Aorta (tissue), 5 donors: ENCODE results near the gene NUTM2E. TPM values are rescaled to one million over a fixed set of nuclear protein-coding genes. Genes with fewer than 3 reads are reported as not detected.
A peak's percentile ranks its signal among the peaks of the same experiment; 100 is the strongest.
"Not testable (repeated sequence)": the region's sequence is repeated elsewhere in the genome, so short reads cannot be mapped to it uniquely, and the experiment has no call there.

Source experiments
- ATAC-seq: fragments of 200-7000 bp; cut with Tn5 transposase; one replicate; pipeline ENCODE4 v1.9.1; 2022; ENCODE audit warnings: moderate library complexity; ENCODE audit not compliant: low FRiP score
- DNase-seq, 2 donors: peaks; one replicate each; pipeline ENCODE4 v3.0.0-alpha.2; 2020
- H3K27ac ChIP-seq, 2 donors: one replicate each; pipeline ENCODE4 v1.5.1; 2013; ENCODE audit warnings: low read length in 2 of 2, mild to moderate bottlenecking in 2 of 2, moderate library complexity in 2 of 2, control low read depth in 1 of 2, inconsistent platforms in 1 of 2, low read depth in 1 of 2
- H3K27me3 ChIP-seq, 2 donors: one replicate each; pipeline ENCODE4 v1.6.1; 2013; ENCODE audit warnings: control low read depth in 1 of 2, low read length in 1 of 2, mild to moderate bottlenecking in 1 of 2, moderate library complexity in 1 of 2; ENCODE audit not compliant: insufficient read depth in 2 of 2, control insufficient read depth in 1 of 2
- H3K36me3 ChIP-seq, 2 donors: one replicate each; pipeline ENCODE4 v1.6.1; 2013; ENCODE audit warnings: control low read depth in 1 of 2, low read length in 1 of 2, mild to moderate bottlenecking in 1 of 2; ENCODE audit not compliant: insufficient read depth in 2 of 2, control insufficient read depth in 1 of 2
- H3K4me1 ChIP-seq, 2 donors: one replicate each; pipeline ENCODE4 v1.6.1; 2013; ENCODE audit warnings: low read length in 2 of 2, control low read depth in 1 of 2, mild to moderate bottlenecking in 1 of 2, moderate library complexity in 1 of 2; ENCODE audit not compliant: insufficient read depth in 2 of 2, control insufficient read depth in 1 of 2
- H3K4me3 ChIP-seq, 2 donors: one replicate each; pipeline ENCODE4 v1.5.1; 2013; ENCODE audit warnings: low read length in 2 of 2, control low read depth in 1 of 2, mild to moderate bottlenecking in 1 of 2
- H3K9me3 ChIP-seq: one replicate; pipeline ENCODE4 v1.6.1; 2013; ENCODE audit warnings: mild to moderate bottlenecking, low read length; ENCODE audit not compliant: control insufficient read depth
- WGBS, 2 donors: extraction: QIAGEN DNeasy Blood & Tissue Kit; methylation state at CpG; one replicate each; pipeline ENCODE4 v1.1.7; 2013; 5-methylcytosine and 5-hydroxymethylcytosine counted together
- intact Hi-C, 2 donors: fragments of 100-400 bp; cut with DNase I; formaldehyde crosslinking; loops; one replicate each; pipeline versions ENCODE4 v1.14.2 to v1.15.0; 2022
- long read RNA-seq, 2 donors: library from polyadenylated mRNA; unstranded; transcript quantifications; one replicate each; pipeline ENCODE4 v2.0.0, GENCODE V29; 2020 to 2021
- polyA plus RNA-seq, 2 donors: library from polyadenylated mRNA; stranded (reverse); fragments of 200-250 nt; gene quantifications; one replicate each; pipeline ENCODE4 v1.2.3, GENCODE V29; 2013
- total RNA-seq, 2 donors: library from RNA; stranded (reverse); fragmentation: NEBNext Ultra II Directional; extraction: Animal tissue kit (Norgen Biotek cat#: 25700); gene quantifications; one replicate each; pipeline ENCODE4 v1.2.1, GENCODE V29; 2021
- donor health status: healthy with polysubstance abuse.
- donor health status: Bipolar disorder and iron deficiency.
- donor health status: DM: no; HTN: no; CAD: no.
- donor health status: DM: no; HTN: no; CAD: no.
- donor health status: DM: yes; HTN: yes; CAD: no.

Gene NUTM2E, protein sequence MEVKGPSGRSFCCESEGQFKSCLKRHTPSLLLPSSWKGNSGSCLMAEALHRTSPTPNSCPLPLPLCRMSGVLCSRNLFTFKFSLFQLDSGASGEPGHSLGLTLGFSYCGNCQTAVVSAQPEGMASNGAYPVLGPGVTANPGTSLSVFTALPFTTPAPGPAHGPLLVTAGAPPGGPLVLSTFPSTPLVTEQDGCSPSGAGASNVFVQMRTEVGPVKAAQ (N-terminal part only)
- total RNA-seq (not detected), polyA plus RNA-seq (not detected)
- long read RNA-seq, donor 1 = 0 reads
- long read RNA-seq, donor 2 = 0 reads

DNA sequence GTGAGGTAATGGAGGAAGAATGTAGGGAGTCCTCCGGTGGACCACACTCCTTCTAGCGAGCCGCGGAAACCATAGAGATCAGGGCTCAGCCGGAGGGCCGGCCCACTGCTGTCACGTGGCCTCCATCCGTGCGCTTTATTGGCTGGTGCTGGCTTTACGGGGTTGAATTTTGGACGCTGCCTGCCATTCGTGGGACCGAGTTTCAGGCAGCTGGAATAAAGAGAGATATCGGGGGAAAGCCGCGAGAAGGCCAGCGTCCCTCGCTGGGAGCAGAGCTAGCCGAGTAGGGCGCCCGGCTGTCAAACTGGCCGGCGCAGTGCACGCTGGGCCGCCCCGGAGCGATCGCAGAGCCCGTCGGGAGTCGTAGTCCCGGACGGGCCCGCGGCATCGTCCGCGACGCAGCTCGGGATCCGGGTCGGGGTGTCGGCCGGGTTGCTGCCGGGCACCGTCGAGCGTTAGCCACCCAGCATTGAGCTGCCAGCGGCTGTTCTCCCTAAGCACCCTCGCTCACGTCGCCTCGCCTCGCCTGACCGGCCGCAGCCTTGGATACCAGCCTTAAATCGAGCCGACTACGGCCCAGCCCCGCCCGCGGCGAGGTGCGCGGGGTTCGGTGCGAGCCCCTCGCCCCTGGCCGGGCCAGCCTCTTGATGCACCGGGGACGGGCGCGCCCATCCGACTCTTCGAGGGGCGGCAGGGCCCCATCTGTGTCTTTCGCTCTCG lies at the start of gene NUTM2E:
Gene NUTM2E, plus strand, starts transcription at position 244 of the 720 bp plus-strand sequence. CDS start 15,002 bp downstream, outside the sequence.
- H3K36me3 ChIP-seq, H3K9me3 ChIP-seq, H3K4me1 ChIP-seq, intact Hi-C loops, H3K27me3 ChIP-seq: not testable (repeated sequence)
- DNase-seq (peak; percentile 85 to 90), ATAC-seq (peak; percentile 100)
- 0% methylated on average over 34 to 62 of the region's 78 CpGs for WGBS, 2 donors
- Histone ChIP-seq H3K4me3 (peak within 1 kb of the TSS; percentile 59 to 72), H3K27ac (peak within 1 kb of the TSS in 1 of 2 donors; percentile 95)

DNA sequence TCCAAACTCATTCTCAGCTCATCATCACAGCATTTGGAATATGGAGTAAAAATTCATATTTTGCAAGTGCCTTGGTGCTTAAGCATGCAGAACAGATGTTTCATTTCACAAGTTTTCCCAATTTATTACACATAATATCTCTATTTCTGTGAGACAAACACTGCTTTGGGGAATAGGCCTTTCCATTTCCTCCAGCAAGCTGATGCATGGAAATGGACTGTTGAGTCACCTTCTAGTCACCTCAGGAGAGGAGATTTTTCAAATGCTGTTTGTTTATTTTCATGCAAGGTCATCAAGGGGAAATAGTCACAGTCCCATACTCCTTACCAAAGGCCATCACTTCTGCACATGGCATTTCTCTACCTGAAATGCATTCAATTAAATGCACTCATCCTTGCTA lies 48.5 kb upstream of the NUTM2E start:
- H3K36me3 ChIP-seq, H3K27me3 ChIP-seq, intact Hi-C loops, H3K9me3 ChIP-seq, DNase-seq, H3K4me3 ChIP-seq, ATAC-seq, H3K4me1 ChIP-seq, H3K27ac ChIP-seq: not testable (repeated sequence)

DNA sequence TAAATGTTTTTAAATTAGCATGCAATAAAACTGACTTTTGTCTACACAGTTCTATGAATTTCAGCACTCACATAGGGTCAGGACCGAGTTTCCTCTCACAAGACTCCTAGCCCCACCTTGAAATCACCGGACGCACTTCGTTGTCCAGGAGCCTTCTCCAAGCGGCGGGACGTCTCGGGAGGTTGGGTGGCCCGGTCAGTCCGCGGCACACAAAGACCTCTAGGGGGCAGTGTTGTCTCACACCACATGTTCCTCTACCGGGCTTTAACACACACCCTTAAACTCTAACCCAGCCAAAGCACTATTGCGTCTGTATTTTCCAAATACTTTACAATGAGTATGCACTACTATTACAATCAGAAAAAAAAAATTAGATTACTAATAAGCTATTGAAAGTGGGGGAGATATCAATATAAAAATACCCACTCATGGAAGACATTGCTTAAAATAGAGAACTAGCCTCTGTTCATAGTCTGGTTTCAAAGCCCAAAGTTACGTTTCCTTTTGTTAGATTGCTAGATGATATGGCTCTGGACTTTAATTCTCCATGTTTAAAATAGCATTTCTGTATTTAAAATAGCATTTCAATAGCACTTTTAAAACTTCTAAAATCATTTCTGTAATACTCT lies 47.1 kb upstream of the NUTM2E start:
- peak; percentile 81 to 88 for DNase-seq
- H3K27ac ChIP-seq, H3K4me1 ChIP-seq, H3K36me3 ChIP-seq, H3K4me3 ChIP-seq, H3K27me3 ChIP-seq, intact Hi-C loops, H3K9me3 ChIP-seq: not testable (repeated sequence)
- ATAC-seq = peak; percentile 95
- 2 to 4% methylated on average over 14 of the region's 14 CpGs for WGBS, 2 donors

DNA sequence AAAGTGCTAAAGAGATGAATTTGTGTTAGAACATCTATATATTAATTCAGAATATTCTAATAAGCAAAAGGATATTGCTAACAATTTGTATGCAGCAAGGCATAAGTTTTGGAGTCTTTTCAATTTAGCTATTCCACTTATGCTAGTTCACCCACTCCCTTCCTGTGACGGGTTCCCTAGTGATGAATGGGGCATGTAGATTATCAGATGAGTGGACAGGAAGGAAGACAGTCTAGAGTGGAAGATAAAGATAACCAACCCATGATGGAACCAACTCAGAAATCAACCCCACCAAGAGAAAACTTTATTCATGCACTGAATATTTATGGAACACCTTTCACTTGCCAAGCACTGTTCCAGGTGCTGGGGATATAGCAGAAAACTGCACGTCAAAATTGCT lies 46.5 kb upstream of the NUTM2E start:
- H3K27ac ChIP-seq, ATAC-seq, H3K4me1 ChIP-seq, H3K4me3 ChIP-seq, H3K9me3 ChIP-seq, H3K36me3 ChIP-seq, DNase-seq, intact Hi-C loops, H3K27me3 ChIP-seq: not testable (repeated sequence)
- WGBS, 2 donors = 58 to 83% methylated on average over 1 of the region's 2 CpGs

DNA sequence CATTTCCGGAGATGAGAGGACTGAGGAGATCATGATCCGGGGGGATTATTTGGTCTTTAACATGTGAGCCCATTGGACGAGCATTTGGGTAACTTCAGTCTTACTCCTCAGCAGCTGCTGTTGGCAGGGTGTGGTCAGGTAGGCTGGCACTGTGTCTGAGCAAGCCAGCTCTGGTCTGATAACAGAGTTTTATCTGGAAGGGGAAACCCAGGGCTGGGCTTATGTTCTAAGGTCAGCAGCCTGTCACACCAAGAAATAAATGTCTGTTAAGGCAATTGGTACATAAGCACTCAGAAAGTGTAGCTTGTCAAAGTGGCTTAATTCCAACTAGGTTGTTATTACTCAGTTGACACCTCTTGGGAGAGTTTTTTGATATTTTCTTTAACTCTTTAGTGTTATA lies 45.0 kb upstream of the NUTM2E start:
- WGBS, 2 donors = 88 to 89% methylated on average over 3 of the region's 3 CpGs

DNA sequence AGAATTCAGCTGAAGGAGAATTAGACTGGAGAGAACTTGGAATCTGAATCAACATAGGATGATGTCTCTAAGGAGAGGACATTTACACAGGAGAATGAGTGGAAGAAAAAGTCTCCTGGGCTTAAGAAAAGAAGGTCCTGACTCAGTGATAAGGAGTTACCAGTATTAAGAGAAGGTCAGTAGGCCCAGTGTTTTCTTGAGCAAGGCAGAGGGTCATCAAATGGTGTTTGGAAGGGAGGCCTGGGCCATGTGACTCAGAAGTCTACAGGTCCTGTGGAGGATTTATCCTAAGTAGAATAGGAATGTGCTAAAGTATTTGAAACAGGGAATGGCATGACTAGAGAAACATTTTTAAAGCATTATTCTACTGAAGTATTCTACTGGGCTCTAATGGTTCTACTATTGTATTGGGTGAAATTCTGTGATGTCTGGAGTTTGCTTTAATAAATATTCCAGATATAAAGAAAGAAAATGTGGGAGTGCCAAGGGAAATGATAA lies 39.0 kb upstream of the NUTM2E start:
- H3K4me3 ChIP-seq, H3K4me1 ChIP-seq, H3K9me3 ChIP-seq, ATAC-seq, H3K27ac ChIP-seq, intact Hi-C loops, H3K36me3 ChIP-seq, H3K27me3 ChIP-seq, DNase-seq: not testable (repeated sequence)

More for the DNA sequence above, 45.0 kb upstream of the NUTM2E start:
- H3K27me3 ChIP-seq, H3K36me3 ChIP-seq, ATAC-seq, intact Hi-C loops, H3K27ac ChIP-seq, H3K9me3 ChIP-seq, H3K4me3 ChIP-seq, H3K4me1 ChIP-seq, DNase-seq: not testable (repeated sequence)

DNA sequence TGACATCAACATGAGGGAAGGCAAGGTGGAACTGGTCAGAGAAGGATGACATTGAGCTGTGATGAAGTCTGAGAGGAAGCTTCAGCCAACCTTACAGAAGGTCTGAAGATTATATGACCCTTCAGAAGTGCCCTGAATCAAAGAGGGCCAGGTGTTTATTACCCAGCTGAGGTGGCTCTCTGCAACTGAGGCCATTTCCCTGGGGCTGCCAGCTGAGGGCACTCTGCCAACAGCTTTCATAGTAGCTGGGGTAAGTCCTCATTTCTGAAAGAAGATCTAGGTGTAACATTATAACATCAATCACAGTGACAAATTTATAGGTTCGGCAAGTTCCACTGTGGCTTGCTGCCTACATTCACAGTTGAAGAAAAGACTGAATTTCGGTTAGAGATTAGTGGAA lies 37.2 kb upstream of the NUTM2E start:
- DNase-seq, H3K36me3 ChIP-seq, H3K27ac ChIP-seq, ATAC-seq, H3K4me1 ChIP-seq, H3K9me3 ChIP-seq, intact Hi-C loops, H3K27me3 ChIP-seq, H3K4me3 ChIP-seq: not testable (repeated sequence)
- 84% methylated on average over 2 of the region's 2 CpGs; no CpG with 5 or more reads in 1 of the 2 donors for whole genome bisulfite sequencing, 2 donors

DNA sequence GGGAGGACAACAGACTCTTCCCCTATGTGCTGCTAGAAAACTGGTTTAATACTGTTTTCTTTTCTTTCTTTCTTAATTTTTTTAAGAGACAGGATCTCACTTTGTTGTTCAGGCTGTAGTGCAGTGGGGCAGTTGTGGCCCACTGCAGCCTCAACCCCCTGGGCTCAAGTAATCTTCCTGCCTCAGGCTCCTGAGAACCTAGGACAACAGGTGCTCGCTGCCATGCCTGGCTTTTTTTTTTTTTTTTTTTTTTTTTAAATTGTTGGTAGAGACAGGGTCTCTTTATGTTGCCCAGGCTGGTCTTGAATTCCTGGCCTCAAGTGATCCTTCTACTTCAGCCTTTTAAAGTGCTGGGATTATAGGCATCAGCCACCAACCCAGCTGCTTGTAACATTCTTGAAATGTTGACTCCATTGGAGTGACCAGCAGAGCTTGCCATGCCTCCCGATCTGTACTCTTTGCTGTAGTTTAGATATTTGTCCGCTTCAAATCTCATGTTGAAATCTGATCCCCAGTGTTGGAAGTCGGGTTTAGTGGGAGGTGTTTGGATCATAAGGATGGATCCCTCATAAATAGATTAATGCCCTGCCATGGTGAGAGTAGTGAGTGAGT lies 34.5 kb upstream of the NUTM2E start:
- ATAC-seq, H3K4me3 ChIP-seq, H3K27me3 ChIP-seq, H3K36me3 ChIP-seq, DNase-seq, H3K4me1 ChIP-seq, H3K27ac ChIP-seq, intact Hi-C loops, H3K9me3 ChIP-seq: not testable (repeated sequence)
- WGBS, 2 donors = 91 to 92% methylated on average over 2 to 3 of the region's 4 CpGs
